ENCODE results near the gene NRG2.

Gene NRG2

DNA sequence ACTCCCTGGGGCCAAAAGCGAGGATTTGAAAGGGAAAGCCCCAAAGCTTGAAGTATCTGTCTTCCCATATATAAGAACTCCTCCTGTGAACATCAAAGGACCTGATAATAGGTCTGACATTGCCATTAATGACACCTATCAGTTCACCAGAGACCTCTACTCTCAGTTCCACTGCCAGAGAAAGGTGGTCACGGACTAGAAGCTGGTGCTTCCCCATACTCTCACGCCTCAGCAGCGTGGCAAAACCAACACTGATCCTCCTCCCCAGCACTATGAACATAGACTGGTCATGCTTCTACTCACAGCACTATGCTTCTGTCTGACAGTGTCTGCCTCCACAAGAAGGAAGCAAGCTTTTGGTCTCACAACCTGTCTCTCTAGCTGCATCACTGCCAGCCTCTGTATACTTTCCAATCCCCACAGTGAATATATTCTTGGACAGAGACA is 37.9 kb downstream of the NRG2 start:
- DNase-seq, result no peak

DNA sequence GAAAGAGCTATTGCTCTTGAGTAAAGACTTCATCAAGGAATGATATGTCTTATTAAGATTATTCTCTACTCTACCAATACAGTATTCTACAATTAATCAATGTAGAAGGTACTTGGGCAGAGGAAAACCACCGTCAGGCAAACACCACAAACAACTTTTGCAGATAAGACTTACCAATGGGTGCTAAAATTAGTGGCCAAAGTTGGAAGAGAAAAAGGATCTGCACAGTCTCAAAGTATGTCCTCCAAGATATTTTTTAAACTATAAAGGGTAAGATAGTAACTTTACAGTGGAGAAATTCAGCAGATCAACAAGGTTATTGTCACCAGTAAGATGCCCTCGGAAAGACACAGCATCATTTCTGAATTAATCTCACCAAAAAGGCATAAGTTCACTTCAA is 38.9 kb downstream of the NRG2 start:
- DNase-seq, result no peak

DNA sequence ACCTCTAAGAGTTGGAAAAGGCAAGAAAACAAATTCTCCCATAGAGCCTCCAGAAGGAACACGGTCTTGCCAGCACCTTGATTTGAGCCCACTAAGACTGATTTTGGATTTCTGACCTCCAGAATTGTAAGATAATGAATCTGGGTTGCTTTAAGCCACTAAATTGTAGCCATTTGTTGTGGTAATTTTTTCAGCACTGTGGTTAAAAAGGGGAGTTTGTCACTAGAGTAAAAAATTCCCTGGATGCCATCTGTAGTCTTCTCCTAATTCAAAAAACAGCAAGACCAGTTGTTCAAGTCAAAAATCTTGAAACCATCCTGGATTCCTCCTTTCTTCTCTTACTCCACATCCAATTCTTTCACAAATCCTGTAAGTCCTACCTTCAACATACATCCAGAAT is 39.6 kb downstream of the NRG2 start:
- no peak for DNase-seq

GRCh38 chr5:140000332-140000731 is 42.8 kb downstream of the NRG2 start:
- DNase-seq, result no peak

DNA sequence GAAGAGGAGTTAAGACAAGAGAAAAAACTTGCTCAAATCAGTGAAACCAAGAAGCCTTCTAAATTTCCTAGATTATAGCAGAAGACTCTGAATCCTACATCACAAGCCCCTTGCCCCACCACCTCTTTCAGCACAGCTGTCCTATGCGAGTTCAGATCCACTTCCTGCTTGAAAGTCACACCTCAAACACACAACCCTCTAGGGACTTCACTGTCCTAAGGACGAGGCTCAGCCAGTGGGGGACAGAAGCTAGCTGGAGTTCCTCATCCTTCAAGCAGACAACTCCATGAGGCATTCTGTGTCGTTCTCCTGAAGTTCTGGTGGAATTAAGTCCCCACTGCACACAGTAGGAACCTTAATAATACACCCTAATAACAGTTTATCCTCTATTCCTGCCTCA is 44.3 kb downstream of the NRG2 start:
- DNase-seq, result no peak

- DNase-seq, result no peak
These were observed 45.8 kb downstream of the NRG2 start for GRCh38 chr5:139997276-139997675.

DNA sequence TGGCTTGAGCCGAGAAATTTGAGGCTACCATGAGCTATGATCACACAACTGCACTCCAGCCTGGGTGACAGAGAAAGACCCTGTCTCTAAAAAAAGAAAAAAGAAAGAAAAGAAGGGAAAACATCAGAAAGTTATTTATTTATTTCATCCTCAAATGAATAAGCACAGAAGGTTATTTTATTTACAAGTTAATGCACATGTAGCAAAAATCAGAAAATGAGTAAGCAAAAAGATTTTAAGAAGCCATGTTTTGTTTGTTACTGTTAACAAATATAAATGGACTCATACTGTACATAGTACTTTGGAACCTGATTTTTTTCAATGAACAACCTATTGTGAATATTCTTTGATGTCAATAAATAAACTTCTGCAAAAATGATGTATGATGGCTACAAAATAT is 47.2 kb downstream of the NRG2 start:
- DNase-seq, result no peak

DNA sequence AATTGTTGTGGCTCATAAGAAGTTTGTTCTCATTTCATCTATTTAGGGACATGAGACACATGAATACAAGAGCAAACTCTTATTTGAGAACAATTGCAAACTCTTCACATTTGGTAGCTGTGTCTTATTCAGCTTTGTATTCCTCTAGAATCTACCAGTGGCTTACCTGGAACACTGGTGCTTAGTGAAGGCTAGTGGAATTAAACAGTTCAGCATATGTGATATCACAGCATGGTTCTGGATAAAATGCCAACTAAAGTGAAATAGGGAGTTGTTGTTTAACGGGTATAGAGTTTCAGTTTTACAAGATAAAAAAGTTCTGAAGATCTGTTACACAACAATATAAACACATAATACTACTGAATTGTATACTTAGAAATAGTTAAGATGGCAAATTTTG is 48.9 kb downstream of the NRG2 start:
- no peak for DNase-seq

- DNase-seq, result no peak
These were observed 57.4 kb downstream of the NRG2 start for GRCh38 chr5:139985733-139986132.

DNA sequence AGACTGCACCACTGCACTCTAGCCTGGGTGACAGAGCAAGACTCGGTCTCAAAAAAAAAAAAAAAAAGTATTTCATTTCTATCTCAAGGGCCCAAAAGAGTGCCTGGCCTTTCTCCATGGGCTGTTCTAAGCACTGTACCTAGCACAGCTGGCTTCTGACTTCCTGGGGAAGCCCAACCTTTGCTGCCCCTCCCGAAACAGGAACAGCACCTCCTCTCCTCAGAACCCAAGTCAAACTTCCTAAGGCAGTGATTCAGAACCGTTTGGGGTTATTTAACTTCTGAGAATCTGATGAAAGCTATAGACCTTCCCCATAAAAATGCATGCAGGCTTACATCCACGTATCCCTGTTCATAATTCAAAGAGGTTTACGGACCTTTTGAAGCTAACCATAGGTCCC is 57.8 kb downstream of the NRG2 start:
- no peak for DNase-seq

- DNase-seq, result no peak
These were observed 58.3 kb downstream of the NRG2 start for GRCh38 chr5:139984816-139985215.

GRCh38 chr5:139982975-139983240 is 60.2 kb downstream of the NRG2 start:
- DNase-seq, result no peak

GRCh38 chr5:139982157-139982974 is 60.7 kb downstream of the NRG2 start:
- no peak for DNase-seq

DNA sequence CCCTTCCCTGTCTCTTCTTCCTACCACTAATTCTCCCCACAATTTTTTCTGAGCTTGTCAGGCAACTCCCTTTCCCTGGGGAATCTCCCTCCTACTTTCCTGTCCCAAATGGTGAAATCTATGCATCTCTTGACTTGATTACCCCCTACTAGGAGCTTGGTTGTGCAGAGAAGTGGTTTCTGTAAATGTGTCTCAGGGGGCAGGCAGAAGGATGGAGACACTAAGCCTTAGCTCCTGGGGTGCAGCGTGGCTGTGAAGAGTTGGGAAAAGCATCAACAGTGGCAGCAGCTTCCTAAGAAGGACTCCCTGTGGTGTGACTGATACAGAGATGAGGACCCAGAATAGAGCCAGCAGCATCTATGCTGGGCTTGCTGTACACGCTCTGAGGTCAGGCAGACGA is 62.3 kb downstream of the NRG2 start:
- DNase-seq, result no peak

- DNase-seq, result no peak
These were observed 63.2 kb downstream of the NRG2 start for GRCh38 chr5:139979943-139980342.

- no peak for DNase-seq
These were observed 63.6 kb downstream of the NRG2 start for GRCh38 chr5:139979518-139979917.

DNA sequence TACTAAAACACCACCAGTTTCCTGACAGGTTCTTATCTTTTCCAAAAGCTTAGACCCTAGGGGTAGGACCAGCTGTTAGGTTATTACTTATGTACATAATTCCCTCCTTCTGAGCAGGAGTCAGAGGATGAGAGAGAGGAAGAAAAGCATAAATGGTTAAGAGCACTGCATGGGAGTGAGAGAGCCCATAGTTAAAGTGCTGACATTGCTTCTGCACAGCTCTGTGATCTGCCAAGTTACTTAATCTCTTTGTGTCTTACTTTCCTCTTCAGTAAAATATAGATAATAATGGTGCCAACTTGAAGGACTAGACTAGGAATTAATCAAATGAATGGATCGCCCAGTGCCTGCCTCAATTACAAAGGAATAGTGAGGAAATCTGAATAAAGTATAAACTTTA is 66.4 kb downstream of the NRG2 start:
- no peak for DNase-seq

DNA sequence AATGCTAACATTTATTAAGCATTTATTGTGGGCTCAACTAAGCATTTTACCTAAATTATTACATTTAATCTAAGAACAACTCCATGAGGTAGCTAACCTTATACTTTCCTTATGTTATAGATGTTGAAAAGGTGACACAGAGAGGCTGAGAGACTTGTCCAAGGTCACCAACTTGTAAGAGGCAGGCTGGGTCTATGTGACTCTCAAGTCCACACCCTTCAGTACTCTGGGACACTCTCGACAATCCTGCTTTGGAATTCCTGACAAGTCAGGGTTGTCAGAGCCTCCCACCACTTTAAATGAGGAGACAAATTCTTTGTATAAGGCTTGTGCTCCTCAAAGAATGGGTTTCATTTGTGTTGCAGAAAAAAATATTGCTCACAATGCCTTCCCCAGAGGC is 67.2 kb downstream of the NRG2 start:
- DNase-seq, result no peak

- DNase-seq, result no peak
These were observed 67.8 kb downstream of the NRG2 start for GRCh38 chr5:139975306-139975705.

DNA sequence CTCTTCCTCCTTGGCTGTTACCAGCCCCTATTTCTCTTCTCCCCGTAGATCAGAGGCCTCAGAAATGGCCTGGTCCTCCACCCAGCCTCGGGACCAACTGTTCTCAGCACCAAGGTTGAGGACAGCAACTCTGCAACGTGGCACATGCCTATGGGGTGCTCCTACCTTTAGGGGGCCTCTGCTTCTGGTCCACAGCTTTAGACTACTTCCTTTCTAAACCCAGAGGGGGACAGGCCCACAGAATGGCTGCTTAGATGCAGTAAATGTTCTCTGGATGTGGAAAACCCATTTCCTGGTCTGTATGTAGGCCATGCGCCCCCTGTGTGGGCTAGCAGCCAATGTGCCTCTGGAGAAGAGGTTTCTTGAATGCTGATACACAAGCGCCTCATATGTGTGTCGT is 68.4 kb downstream of the NRG2 start:
- no peak for DNase-seq

GRCh38 chr5:139971202-139971725 is 71.8 kb downstream of the NRG2 start:
- no peak for DNase-seq

DNA sequence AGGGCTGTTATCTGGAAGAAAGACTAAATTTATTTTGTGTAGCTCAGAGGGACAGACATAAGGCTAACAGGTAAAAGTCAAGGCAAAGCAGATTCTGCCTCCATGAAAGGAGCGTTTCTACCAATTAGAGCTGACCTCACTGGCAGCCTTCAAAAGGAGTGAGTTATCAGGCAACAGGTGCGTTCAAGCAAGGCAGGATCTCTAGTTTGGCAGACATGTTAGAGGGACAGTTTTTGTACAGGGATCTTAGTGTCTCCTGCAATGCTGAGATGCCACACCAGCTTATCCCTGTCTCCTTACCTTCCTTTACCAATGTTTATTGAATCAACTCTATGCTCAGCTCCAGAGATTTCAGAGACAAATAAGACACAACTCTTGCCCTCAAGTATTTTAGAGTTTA is 73.8 kb downstream of the NRG2 start:
- no peak for DNase-seq

GRCh38 chr5:139968547-139969261 is 74.4 kb downstream of the NRG2 start:
- peak; percentile 66 for DNase-seq

GRCh38 chr5:139967353-139967752 is 75.7 kb downstream of the NRG2 start:
- DNase-seq, result no peak

DNA sequence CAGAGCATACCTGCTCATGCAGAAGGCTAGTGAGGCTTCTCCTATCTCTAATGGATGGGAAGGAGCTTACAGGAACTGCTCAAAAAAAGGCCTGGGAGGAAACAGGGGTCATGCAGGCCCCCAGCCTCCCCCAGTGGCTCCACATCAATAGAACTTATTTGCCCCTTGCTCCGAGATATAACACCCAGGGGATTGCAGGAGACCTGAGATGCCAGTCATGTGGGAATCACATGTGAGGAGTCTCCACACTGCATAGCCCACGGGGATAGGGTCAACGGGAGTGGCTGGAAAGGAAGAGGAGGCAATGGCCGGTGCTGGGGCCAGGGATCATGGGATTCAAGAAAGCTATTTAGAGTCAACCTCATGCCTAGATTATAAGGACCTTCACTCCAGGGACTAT is 76.2 kb downstream of the NRG2 start:
- DNase-seq, result no peak
